Keratinocyte (primary cell): Measurements from ENCODE around the gene TRMT61B. TPM values are rescaled to one million over a fixed set of nuclear protein-coding genes. Genes with fewer than 3 reads are reported as not detected.

Source experiments
- DNase-seq: peaks from one replicate; pipeline ENCODE4 v3.0.0-alpha.2; 2011; ENCODE audit warnings: low read depth, missing footprints, low spot score
- FAIRE-seq: peaks from 2 replicates; lab custom pipeline; 2011; peaks lifted over from hg19 to GRCh38; lab: Jason Lieb, UNC
- H2AFZ ChIP-seq: 2 replicates; pipeline ENCODE4 v1.6.0; 2012; ENCODE audit warnings: low read length, control low read depth, inconsistent platforms; ENCODE audit not compliant: control insufficient read depth
- H3K27ac ChIP-seq: 2 replicates; pipeline ENCODE4 v1.5.1; 2011; ENCODE audit warnings: low read length; ENCODE audit not compliant: control insufficient read depth, insufficient read depth
- H3K27me3 ChIP-seq: 3 replicates; pipeline ENCODE4 v1.6.0; 2011; ENCODE audit warnings: low read length; ENCODE audit not compliant: control insufficient read depth, insufficient read depth; ENCODE audit errors: extremely low read depth
- H3K36me3 ChIP-seq, 2 experiments: 2 replicates in 1 of 2; 3 replicates in 1 of 2; pipeline ENCODE4 v1.5.1; 2011; ENCODE audit warnings: low read length in 2 of 2, mild to moderate bottlenecking in 1 of 2; ENCODE audit not compliant: control insufficient read depth in 2 of 2, insufficient read depth in 2 of 2; ENCODE audit errors: extremely low read depth in 1 of 2
- H3K4me1 ChIP-seq: 3 replicates; pipeline ENCODE4 v1.5.1; 2011; ENCODE audit warnings: low read length; ENCODE audit not compliant: control insufficient read depth, insufficient read depth; ENCODE audit errors: extremely low read depth
- H3K4me2 ChIP-seq: 3 replicates; pipeline ENCODE4 v1.6.0; 2011; ENCODE audit warnings: low read depth, low read length; ENCODE audit not compliant: control insufficient read depth, insufficient read depth; ENCODE audit errors: extremely low read depth
- H3K4me3 ChIP-seq, 3 experiments: fragments of 200-600 bp in 1 of 3; sonication (generic) in 1 of 3; 2 replicates in 2 of 3; 3 replicates in 1 of 3; pipeline ENCODE4 v1.5.1; 2011 to 2016; ENCODE audit warnings: low read length in 3 of 3, mild to moderate bottlenecking in 3 of 3, control low read depth in 2 of 3, inconsistent platforms in 1 of 3, low read depth in 1 of 3, mixed read lengths in 1 of 3, mixed run types in 1 of 3, moderate library complexity in 1 of 3; ENCODE audit not compliant: control insufficient read depth in 2 of 3, insufficient read depth in 2 of 3; ENCODE audit errors: extremely low read depth in 1 of 3
- H3K79me2 ChIP-seq: 2 replicates; pipeline ENCODE4 v1.6.0; 2012; ENCODE audit warnings: low read length; ENCODE audit not compliant: control insufficient read depth, insufficient read depth
- H3K9ac ChIP-seq: 3 replicates; pipeline ENCODE4 v1.6.0; 2011; ENCODE audit warnings: low read length; ENCODE audit not compliant: control insufficient read depth, insufficient read depth; ENCODE audit errors: extremely low read depth
- H3K9me1 ChIP-seq: 3 replicates; pipeline ENCODE4 v1.6.0; 2011; ENCODE audit warnings: low read length; ENCODE audit not compliant: control insufficient read depth, insufficient read depth; ENCODE audit errors: extremely low read depth
- H3K9me3 ChIP-seq: 2 replicates; pipeline ENCODE4 v1.5.1; 2012; ENCODE audit warnings: low read depth, low read length; ENCODE audit not compliant: control insufficient read depth
- H4K20me1 ChIP-seq: 3 replicates; pipeline ENCODE4 v1.6.0; 2011; ENCODE audit warnings: low read length; ENCODE audit not compliant: control insufficient read depth, insufficient read depth; ENCODE audit errors: extremely low read depth
- EZH2 ChIP-seq: IDR thresholded peaks from one replicate; pipeline ENCODE4 v1.6.1; 2012; ENCODE audit warnings: inconsistent platforms, mild to moderate bottlenecking, low read length, moderate library complexity
- dilution Hi-C: fragments of 300-500 bp; cut with MboI; formaldehyde crosslinking; loops from one replicate; pipeline ENCODE4 v1.7.0; 2020; ENCODE audit warnings: low sequenced_read_pairs; ENCODE audit not compliant: extremely low pct_ligation_motif_present
- polyA plus RNA-seq, 5 experiments: library from polyadenylated mRNA; depleted of rRNA in 3 of 5; stranded (reverse) in 3 of 5; stranded (forward) in 1 of 5; unstranded in 1 of 5; fragments of >200 nt; gene quantifications; 1 replicate in 1 of 5; 2 replicates in 3 of 5; 3 replicates in 1 of 5; pipeline versions ENCODE4 v1.2.1 to v1.2.3, GENCODE V29; 2011 to 2012; ENCODE audit warnings: missing spikeins in 2 of 5, low read depth in 1 of 5, low replicate concordance in 1 of 5
- TF ChIP-seq, protein P1 (sequence below), 3 experiments: IDR thresholded peaks in 1 of 3; conservative IDR thresholded peaks in 1 of 3; optimal IDR thresholded peaks in 1 of 3; 2 replicates in 2 of 3; 3 replicates in 1 of 3; pipeline versions ENCODE3 to v1.5.1; 2011; ENCODE audit warnings: low read length in 3 of 3, mild to moderate bottlenecking in 3 of 3, moderate library complexity in 2 of 3, control low read depth in 1 of 3, inconsistent platforms in 1 of 3; ENCODE audit not compliant: insufficient read depth in 2 of 3; ENCODE audit errors: extremely low read depth in 1 of 3

Gene TRMT61B
- polyA plus RNA-seq, 1 donor (not counting 4 experiments of a cell fraction or from before 2014, with no cell fraction given), result 16.2 TPM

DNA sequence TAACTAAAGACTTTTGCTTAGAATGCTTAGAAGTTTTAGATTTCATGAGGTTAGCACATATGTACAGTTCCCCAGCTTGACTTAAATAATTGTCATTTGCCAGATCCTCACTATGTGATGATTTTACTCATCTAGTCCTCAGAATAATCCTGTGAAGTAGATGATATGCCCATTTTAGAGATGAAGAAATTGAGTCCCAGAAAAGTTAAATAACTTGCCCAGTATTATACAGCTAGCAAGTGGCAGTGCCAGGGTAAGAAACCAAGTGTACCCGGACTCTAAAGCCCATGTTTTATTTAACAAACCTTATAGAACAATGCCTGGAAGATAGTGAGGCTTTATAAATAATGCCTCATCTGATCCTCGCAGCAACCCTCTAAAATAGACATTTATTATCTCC is 31.1 kb downstream of the TRMT61B start:
- H3K36me3 ChIP-seq, result peaks cover 0 to 2% of the 10 kb centered on the region in 2 experiments
- no peak overlapping the region for H3K4me2 ChIP-seq
- H3K79me2 ChIP-seq, result no peaks in the 10 kb centered on the region
- no peak overlapping the region for H3K4me3 ChIP-seq
- H3K4me1 ChIP-seq, result no peaks in the 10 kb centered on the region
- TF ChIP-seq, protein P1, sequence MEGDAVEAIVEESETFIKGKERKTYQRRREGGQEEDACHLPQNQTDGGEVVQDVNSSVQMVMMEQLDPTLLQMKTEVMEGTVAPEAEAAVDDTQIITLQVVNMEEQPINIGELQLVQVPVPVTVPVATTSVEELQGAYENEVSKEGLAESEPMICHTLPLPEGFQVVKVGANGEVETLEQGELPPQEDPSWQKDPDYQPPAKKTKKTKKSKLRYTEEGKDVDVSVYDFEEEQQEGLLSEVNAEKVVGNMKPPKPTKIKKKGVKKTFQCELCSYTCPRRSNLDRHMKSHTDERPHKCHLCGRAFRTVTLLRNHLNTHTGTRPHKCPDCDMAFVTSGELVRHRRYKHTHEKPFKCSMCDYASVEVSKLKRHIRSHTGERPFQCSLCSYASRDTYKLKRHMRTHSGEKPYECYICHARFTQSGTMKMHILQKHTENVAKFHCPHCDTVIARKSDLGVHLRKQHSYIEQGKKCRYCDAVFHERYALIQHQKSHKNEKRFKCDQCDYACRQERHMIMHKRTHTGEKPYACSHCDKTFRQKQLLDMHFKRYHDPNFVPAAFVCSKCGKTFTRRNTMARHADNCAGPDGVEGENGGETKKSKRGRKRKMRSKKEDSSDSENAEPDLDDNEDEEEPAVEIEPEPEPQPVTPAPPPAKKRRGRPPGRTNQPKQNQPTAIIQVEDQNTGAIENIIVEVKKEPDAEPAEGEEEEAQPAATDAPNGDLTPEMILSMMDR (optimal IDR thresholded peaks at IDR 0.05 in 1 of 3, IDR thresholded peaks at IDR 0.05 in 1 of 3, conservative IDR thresholded peaks at IDR 0.05 in 1 of 3; ENCODE audit: extremely low read depth in 1 of 3, insufficient read depth in 2 of 3, low read length in 3 of 3), result no peak
- TF ChIP-seq EZH2, result no peak
- no peaks in the 10 kb centered on the region for H3K9me1 ChIP-seq
- no peaks in the 10 kb centered on the region for H3K9me3 ChIP-seq
- H3K9ac ChIP-seq, result no peak overlapping the region
- H3K27me3 ChIP-seq, result no peaks in the 10 kb centered on the region
- H3K27ac ChIP-seq, result no peak overlapping the region
- DNase-seq (no peak), FAIRE-seq (no peak)
- dilution Hi-C loops, result no loop called here
- no peaks in the 10 kb centered on the region for H4K20me1 ChIP-seq
- H2AFZ ChIP-seq, result no peak overlapping the region

DNA sequence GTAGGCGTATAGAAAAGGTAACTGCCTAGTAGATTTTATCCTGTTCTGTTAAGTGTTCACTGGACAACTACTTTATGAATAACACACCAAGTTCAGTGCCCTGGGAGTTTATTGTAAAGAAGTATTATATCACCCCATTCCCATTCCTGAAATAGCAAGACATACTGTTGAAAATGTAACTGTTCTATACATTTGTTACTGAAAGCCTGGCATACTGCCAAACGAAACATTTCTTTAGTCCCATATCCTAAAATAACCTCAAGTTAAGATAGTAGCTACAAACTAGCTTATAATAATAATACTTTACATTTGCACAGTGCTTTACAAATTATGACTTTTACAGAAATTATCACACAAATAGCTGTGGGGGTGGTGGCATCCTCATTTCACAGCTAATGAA is 34.3 kb downstream of the TRMT61B start:
- no peaks in the 10 kb centered on the region for H3K79me2 ChIP-seq
- H3K27me3 ChIP-seq, result no peaks in the 10 kb centered on the region
- H3K36me3 ChIP-seq, result no peaks in the 10 kb centered on the region
- DNase-seq (no peak), FAIRE-seq (no peak)
- H3K4me2 ChIP-seq, result no peak overlapping the region
- H4K20me1 ChIP-seq, result no peaks in the 10 kb centered on the region
- H3K9me3 ChIP-seq, result no peaks in the 10 kb centered on the region
- no peaks in the 10 kb centered on the region for H3K9me1 ChIP-seq
- H3K4me3 ChIP-seq, result no peak overlapping the region
- TF ChIP-seq EZH2, result no peak
- TF ChIP-seq, protein P1 (optimal IDR thresholded peaks at IDR 0.05 in 1 of 3, IDR thresholded peaks at IDR 0.05 in 1 of 3, conservative IDR thresholded peaks at IDR 0.05 in 1 of 3; ENCODE audit: extremely low read depth in 1 of 3, insufficient read depth in 2 of 3, low read length in 3 of 3), result no peak
- dilution Hi-C loops, result no loop called here
- no peak overlapping the region for H3K9ac ChIP-seq
- no peak overlapping the region for H3K27ac ChIP-seq
- no peak overlapping the region for H2AFZ ChIP-seq
- no peaks in the 10 kb centered on the region for H3K4me1 ChIP-seq
